PC-3 (cell line): ENCODE results near the gene UCK2.

Source experiments
- CTCF ChIP-seq: fragments of 300-600 bp; sonication (generic); conservative IDR thresholded peaks from 2 replicates; pipeline ENCODE4 v1.5.1; 2017; ENCODE audit warnings: antibody characterized with exemption, low read depth, mild to moderate bottlenecking, low read length
- EZH2 ChIP-seq: fragments of 300-600 bp; sonication (generic); IDR thresholded peaks from one replicate; pipeline ENCODE4 v1.6.1; 2017; ENCODE audit warnings: antibody characterized with exemption, mild to moderate bottlenecking, low read length; ENCODE audit not compliant: unreplicated experiment

GRCh38 chr1:165887877-165888551 lies 60.6 kb downstream of the UCK2 start:
- TF ChIP-seq CTCF (no peak), EZH2 (no peak)
